Midbrain (tissue), 1 donor: ENCODE measurements around the gene SIGLEC15.
A peak's percentile ranks its signal among the peaks of the same experiment; 100 is the strongest.

Experiments used
- DNase-seq: peaks from one replicate; lab custom pipeline; 2025; lab: John Stamatoyannopoulos, UW

The SIGLEC15 gene

GRCh38 chr18:45879681-45880655 is 54.5 kb downstream of the SIGLEC15 start:
- DNase-seq, result peak; percentile 75

GRCh38 chr18:45880876-45881558 is 55.5 kb downstream of the SIGLEC15 start:
- DNase-seq, result no peak

GRCh38 chr18:45887585-45887984 is 62.1 kb downstream of the SIGLEC15 start:
- DNase-seq, result no peak

- no peak for DNase-seq
Observed at GRCh38 chr18:45889419-45890064, 64.1 kb downstream of the SIGLEC15 start.

GRCh38 chr18:45890606-45891005 is 65.1 kb downstream of the SIGLEC15 start:
- DNase-seq, result no peak

GRCh38 chr18:45891806-45892205 is 66.3 kb downstream of the SIGLEC15 start:
- no peak for DNase-seq
